ENCODE data around the gene PACS2. TPM values are rescaled to one million over a fixed set of nuclear protein-coding genes. Genes with fewer than 3 reads are reported as not detected.

The PACS2 gene
- total RNA-seq, 2 experiments from 2014 or later, result 57.7 to 61.5 TPM

GRCh38 chr14:105304565-105304964 lies 10.0 kb upstream of the PACS2 start:
- Mint-ChIP-seq H3K27ac (peak overlapping the region; percentile 71), H3K9me3 (no peaks in the 10 kb centered on the region), H3K36me3 (ENCODE audit: low read depth) (peaks cover 9% of the 10 kb centered on the region), H3K4me3 (no peak overlapping the region), H3K4me1 (ENCODE audit: low read depth) (peaks cover 35% of the 10 kb centered on the region), H3K27me3 (no peaks in the 10 kb centered on the region)
- TF ChIP-seq CTCF (IDR thresholded peaks at IDR 0.05), result no peak
- no peak for ATAC-seq (ENCODE audit: poor library complexity)
- Histone ChIP-seq H3K27ac (ENCODE audit: low read depth in 1 of 2, low read length in 2 of 2) (no peak overlapping the region), H3K27me3 (ENCODE audit: control insufficient read depth in 1 of 2, insufficient read depth in 2 of 2, low read length in 2 of 2) (no peaks in the 10 kb centered on the region), H3K4me1 (ENCODE audit: insufficient read depth, low read length) (peaks cover 26% of the 10 kb centered on the region), H3K4me3 (ENCODE audit: low read length) (no peak overlapping the region), H3K9me3 (ENCODE audit: control insufficient read depth in 1 of 2, insufficient read depth in 1 of 2, low read length in 2 of 2) (no peaks in the 10 kb centered on the region), H3K36me3 (ENCODE audit: insufficient read depth, low read length) (no peaks in the 10 kb centered on the region)
- ChIA-PET CTCF (no interaction called here), POLR2A (interaction anchor here (1.4 kb wide), 1 partner anchor 10 kb away, joined by 9 read pairs; the partner anchor contains the start of gene PACS2)
- DNase-seq, result no peak
- intact Hi-C loops (cut with DNase I, micrococcal nuclease), result loop anchor here (5.0 kb wide), 3 partner anchors 48 to 212 kb away; no protein-coding TSS in a partner anchor

GRCh38 chr14:105305345-105305744 lies 9.2 kb upstream of the PACS2 start:
- Histone ChIP-seq H3K27me3 (ENCODE audit: control insufficient read depth in 1 of 2, insufficient read depth in 2 of 2, low read length in 2 of 2) (no peaks in the 10 kb centered on the region), H3K9me3 (ENCODE audit: control insufficient read depth in 1 of 2, insufficient read depth in 1 of 2, low read length in 2 of 2) (no peaks in the 10 kb centered on the region), H3K4me1 (ENCODE audit: insufficient read depth, low read length) (peaks cover 18% of the 10 kb centered on the region), H3K27ac (ENCODE audit: low read depth in 1 of 2, low read length in 2 of 2) (no peak overlapping the region), H3K4me3 (ENCODE audit: low read length) (no peak overlapping the region), H3K36me3 (ENCODE audit: insufficient read depth, low read length) (no peaks in the 10 kb centered on the region)
- Mint-ChIP-seq H3K27me3 (no peaks in the 10 kb centered on the region), H3K27ac (peak overlapping the region; percentile 71), H3K9me3 (no peaks in the 10 kb centered on the region), H3K4me3 (peak overlapping the region; percentile 15), H3K4me1 (ENCODE audit: low read depth) (peaks cover 31% of the 10 kb centered on the region), H3K36me3 (ENCODE audit: low read depth) (peaks cover 4% of the 10 kb centered on the region)
- no peak for TF ChIP-seq CTCF (IDR thresholded peaks at IDR 0.05)
- ATAC-seq (ENCODE audit: poor library complexity), result no peak
- ChIA-PET POLR2A (interaction anchor here (1.3 to 1.4 kb wide), 2 partner anchors 9 to 13 kb away, joined by 3 to 9 read pairs; partner anchors contain the start of gene PACS2), CTCF (no interaction called here)
- peak in 2 of 14 experiments; percentile 29 to 31 for DNase-seq
- intact Hi-C loops (cut with DNase I, micrococcal nuclease), result no loop called here

GRCh38 chr14:105305791-105306190 lies 8.8 kb upstream of the PACS2 start:
- no peaks in the 10 kb centered on the region for H3K9me3 ChIP-seq (ENCODE audit: control insufficient read depth in 1 of 2, insufficient read depth in 1 of 2, low read length in 2 of 2)
- H3K4me1 Mint-ChIP-seq (ENCODE audit: low read depth), result peaks cover 31% of the 10 kb centered on the region
- ChIA-PET CTCF (no interaction called here), POLR2A (interaction anchor here (1.3 to 1.4 kb wide), 2 partner anchors 9 to 13 kb away, joined by 3 to 9 read pairs; partner anchors contain the start of gene PACS2)
- TF ChIP-seq CTCF (IDR thresholded peaks at IDR 0.05), result no peak
- peaks cover 18% of the 10 kb centered on the region for H3K4me1 ChIP-seq (ENCODE audit: insufficient read depth, low read length)
- H3K9me3 Mint-ChIP-seq, result no peaks in the 10 kb centered on the region
- H3K36me3 Mint-ChIP-seq (ENCODE audit: low read depth), result peaks cover 4% of the 10 kb centered on the region
- no peaks in the 10 kb centered on the region for H3K27me3 Mint-ChIP-seq
- peak overlapping the region; percentile 71 for H3K27ac Mint-ChIP-seq
- intact Hi-C loops (cut with DNase I, micrococcal nuclease), result no loop called here
- no peak for ATAC-seq (ENCODE audit: poor library complexity)
- H3K27me3 ChIP-seq (ENCODE audit: control insufficient read depth in 1 of 2, insufficient read depth in 2 of 2, low read length in 2 of 2), result no peaks in the 10 kb centered on the region
- no peak overlapping the region for H3K27ac ChIP-seq (ENCODE audit: low read depth in 1 of 2, low read length in 2 of 2)
- no peak overlapping the region for H3K4me3 Mint-ChIP-seq
- peak in 1 of 14 experiments; percentile 14 for DNase-seq
- no peaks in the 10 kb centered on the region for H3K36me3 ChIP-seq (ENCODE audit: insufficient read depth, low read length)
- no peak overlapping the region for H3K4me3 ChIP-seq (ENCODE audit: low read length)

Data from CD4-positive, alpha-beta T cell (primary cell).